ENCODE results near the gene AGAP5. TPM values are rescaled to one million over a fixed set of nuclear protein-coding genes. Genes with fewer than 3 reads are reported as not detected.
"Not testable (repeated sequence)": the region's sequence is repeated elsewhere in the genome, so short reads cannot be mapped to it uniquely, and the experiment has no call there.

The AGAP5 gene
- total RNA-seq, 4 donors from 2014 or later, result 0.72 to 7.8 (median 4.2) TPM

- H3K4me1 ChIP-seq, ATAC-seq, H3K4me3 ChIP-seq, H3K9me3 ChIP-seq, H3K27me3 ChIP-seq, H3K27ac ChIP-seq: not testable (repeated sequence)
- 73 to 88% methylated on average over 4 to 6 of the region's 6 CpGs for WGBS, 2 donors (ENCODE audit: low coverage in 1 of 2)
- peaks cover 0 to 20% of the 10 kb centered on the region in 2 donors for H3K36me3 ChIP-seq
Observed at GRCh38 chr10:73690755-73691154, 7.2 kb downstream of the AGAP5 start.

- not testable (repeated sequence) for ATAC-seq, H3K27ac ChIP-seq, H3K4me1 ChIP-seq, H3K4me3 ChIP-seq, H3K27me3 ChIP-seq, H3K9me3 ChIP-seq
- no CpG with 5 or more reads among the region's 28 CpGs for WGBS, 2 donors (ENCODE audit: low coverage in 1 of 2)
- H3K36me3 ChIP-seq, result peaks cover 0 to 24% of the 10 kb centered on the region in 2 donors
Observed at GRCh38 chr10:73689596-73689995, 8.3 kb downstream of the AGAP5 start.

GRCh38 chr10:73687641-73688040, 10.3 kb downstream of the AGAP5 start:
- not testable (repeated sequence) for H3K4me1 ChIP-seq, H3K4me3 ChIP-seq, H3K9me3 ChIP-seq, H3K27me3 ChIP-seq, ATAC-seq, H3K27ac ChIP-seq
- 46 to 69% methylated on average over 1 of the region's 1 CpG for WGBS, 2 donors (ENCODE audit: low coverage in 1 of 2)
- peaks cover 0 to 13% of the 10 kb centered on the region in 2 donors for H3K36me3 ChIP-seq

- not testable (repeated sequence) for H3K27ac ChIP-seq, H3K9me3 ChIP-seq, H3K4me3 ChIP-seq, ATAC-seq, H3K27me3 ChIP-seq, H3K4me1 ChIP-seq, H3K36me3 ChIP-seq
- WGBS, 2 donors (ENCODE audit: low coverage in 1 of 2), result 100% methylated on average over 1 of the region's 20 CpGs; no CpG with 5 or more reads in 1 of the 2 donors
Observed at GRCh38 chr10:73674546-73674945, 23.4 kb downstream of the AGAP5 start.

GRCh38 chr10:73668378-73668777, 29.5 kb downstream of the AGAP5 start:
- not testable (repeated sequence) for H3K4me1 ChIP-seq, H3K27me3 ChIP-seq, H3K36me3 ChIP-seq, H3K9me3 ChIP-seq, ATAC-seq, H3K27ac ChIP-seq, H3K4me3 ChIP-seq
- WGBS, 2 donors (ENCODE audit: low coverage in 1 of 2), result 90% methylated on average over 2 of the region's 4 CpGs; no CpG with 5 or more reads in 1 of the 2 donors

DNA sequence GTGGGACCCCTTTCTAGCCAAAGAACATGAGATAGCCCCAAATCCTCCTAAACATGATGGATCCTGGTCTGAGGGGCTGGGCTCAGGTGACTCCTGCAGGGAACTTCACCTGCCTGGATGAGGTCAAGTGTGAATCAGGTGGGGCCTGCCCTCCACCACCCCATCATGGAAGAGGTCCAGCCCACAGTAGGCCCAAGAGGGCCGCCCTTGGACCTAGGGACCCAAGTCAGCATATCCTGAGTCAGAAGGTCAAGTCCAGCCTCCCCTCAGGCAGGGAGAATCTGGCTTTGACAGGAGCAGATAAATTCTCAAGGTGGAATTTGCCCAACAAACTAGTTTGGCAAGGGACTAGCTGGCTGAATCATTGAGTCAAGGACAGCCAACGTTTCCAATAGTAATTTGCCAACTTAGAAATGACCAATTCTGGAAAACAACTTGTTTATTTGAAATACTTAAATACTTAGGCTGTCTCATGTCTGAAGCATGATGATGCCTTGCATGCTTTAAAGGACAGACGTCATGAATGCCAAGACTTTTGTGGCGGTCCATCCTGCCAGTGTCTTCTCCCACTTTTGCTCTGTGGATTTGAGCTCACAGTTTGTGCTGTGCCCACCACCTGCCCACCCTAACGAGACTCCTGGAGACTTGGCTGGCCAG, 31.6 kb downstream of the AGAP5 start:
- H3K4me1 ChIP-seq, H3K36me3 ChIP-seq, H3K27me3 ChIP-seq, H3K27ac ChIP-seq, H3K9me3 ChIP-seq, H3K4me3 ChIP-seq, ATAC-seq: not testable (repeated sequence)
- WGBS, 2 donors (ENCODE audit: low coverage in 1 of 2), result 0 to 40% methylated on average over 1 of the region's 5 CpGs

DNA sequence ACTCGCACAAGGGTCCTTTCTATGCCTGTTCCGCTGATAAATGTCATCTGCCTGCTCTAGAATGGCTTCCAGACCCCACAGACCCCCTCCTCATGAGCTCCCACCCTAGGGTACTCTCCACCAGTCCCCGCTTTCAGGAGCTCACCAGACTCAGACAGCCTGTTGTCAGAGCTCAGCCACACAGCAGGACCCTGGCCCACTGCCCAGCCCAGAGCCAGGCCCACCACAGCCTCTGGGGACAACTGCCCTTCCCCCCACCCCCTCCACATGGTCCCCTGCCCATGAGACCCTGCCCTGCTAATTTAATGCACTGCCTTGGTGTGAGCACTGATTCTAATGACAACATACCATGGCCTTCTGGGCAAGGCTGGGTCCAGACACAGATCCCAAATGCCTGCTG, 32.3 kb downstream of the AGAP5 start:
- WGBS, 2 donors (ENCODE audit: low coverage in 1 of 2), result 73% methylated on average over 2 of the region's 3 CpGs; no CpG with 5 or more reads in 1 of the 2 donors
- not testable (repeated sequence) for H3K27ac ChIP-seq, H3K9me3 ChIP-seq, H3K4me1 ChIP-seq, H3K27me3 ChIP-seq, H3K4me3 ChIP-seq, H3K36me3 ChIP-seq, ATAC-seq

DNA sequence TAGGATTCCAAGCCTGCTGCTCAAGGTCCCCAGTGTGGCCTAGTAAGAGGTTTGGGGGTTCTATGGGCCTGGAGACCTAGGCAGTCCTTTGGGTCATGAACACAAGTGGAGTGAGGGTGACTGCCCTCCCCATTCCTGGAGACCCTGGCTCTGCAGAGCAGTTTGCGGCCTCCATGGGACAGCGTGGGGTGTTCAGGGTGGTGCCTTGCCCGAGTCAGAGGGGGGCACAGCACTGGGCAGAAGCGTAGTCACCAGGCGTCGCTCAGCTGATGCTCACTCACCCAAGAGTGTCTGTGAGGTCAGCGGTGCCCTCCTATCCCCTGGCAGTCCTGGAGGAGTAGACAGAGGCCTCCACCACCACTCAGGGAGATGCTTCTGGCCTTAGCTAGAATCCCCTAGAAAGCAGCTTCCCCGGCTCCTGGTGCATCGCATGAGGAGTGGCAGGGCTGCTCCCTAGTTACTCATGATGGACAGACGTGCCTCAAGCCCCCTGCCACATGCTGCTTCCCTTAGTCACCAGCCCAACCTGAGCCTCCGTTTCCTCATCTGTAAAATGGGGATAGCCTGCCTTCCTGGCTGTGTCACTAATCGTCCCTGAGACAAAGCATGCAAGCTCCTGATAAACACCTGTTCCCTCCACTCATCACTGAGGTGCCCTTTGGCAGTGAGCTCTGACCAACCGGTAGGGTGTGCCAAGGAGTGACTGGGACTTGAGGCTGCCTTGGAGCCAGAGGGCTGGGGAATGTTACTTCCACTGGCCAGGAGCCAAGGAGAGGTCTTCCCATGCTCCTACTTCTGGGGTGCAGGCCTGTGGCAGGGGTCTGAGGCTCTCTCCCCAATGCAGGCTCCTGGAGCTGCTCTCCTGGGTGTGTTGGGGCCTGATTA, 33.5 kb downstream of the AGAP5 start:
- not testable (repeated sequence) for H3K27ac ChIP-seq, ATAC-seq, H3K4me3 ChIP-seq, H3K36me3 ChIP-seq, H3K27me3 ChIP-seq, H3K4me1 ChIP-seq, H3K9me3 ChIP-seq
- 100% methylated on average over 1 of the region's 13 CpGs; no CpG with 5 or more reads in 1 of the 2 donors for WGBS, 2 donors (ENCODE audit: low coverage in 1 of 2)

GRCh38 chr10:73663621-73664020, 34.3 kb downstream of the AGAP5 start:
- H3K9me3 ChIP-seq, H3K36me3 ChIP-seq, H3K4me3 ChIP-seq, H3K4me1 ChIP-seq, ATAC-seq, H3K27me3 ChIP-seq, H3K27ac ChIP-seq: not testable (repeated sequence)
- WGBS, 2 donors (ENCODE audit: low coverage in 1 of 2), result no CpG with 5 or more reads among the region's 10 CpGs

DNA sequence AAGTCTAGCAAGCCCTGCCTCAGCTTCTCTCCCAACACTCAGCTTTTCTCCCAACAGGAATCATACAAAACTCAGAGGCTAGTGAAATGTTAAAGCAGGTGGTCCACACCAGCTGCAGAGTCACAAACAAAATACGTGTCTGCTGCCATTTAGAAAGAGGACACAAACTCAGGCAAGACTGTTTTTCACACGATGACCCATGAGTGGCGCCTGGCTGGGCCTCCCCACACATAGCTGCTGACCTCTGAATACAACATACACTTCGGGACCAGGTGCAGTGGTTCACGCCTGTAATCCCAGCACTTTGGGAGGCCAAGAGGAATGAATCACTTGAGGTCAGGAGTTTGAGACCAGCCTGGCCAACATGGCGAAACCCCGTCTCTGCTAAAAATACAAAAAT, 35.2 kb downstream of the AGAP5 start:
- not testable (repeated sequence) for H3K36me3 ChIP-seq, H3K27me3 ChIP-seq, ATAC-seq, H3K27ac ChIP-seq, H3K9me3 ChIP-seq, H3K4me3 ChIP-seq, H3K4me1 ChIP-seq
- 73 to 74% methylated on average over 5 of the region's 7 CpGs for WGBS, 2 donors (ENCODE audit: low coverage in 1 of 2)

All from gastroesophageal sphincter (tissue), 4 donors.